DMS53 treated with DMSO at 0.1 percent for 48 hours (cell line): ENCODE measurements around the gene KBTBD6.
A peak's percentile ranks its signal among the peaks of the same experiment; 100 is the strongest.
"Not testable (repeated sequence)": the region's sequence is repeated elsewhere in the genome, so short reads cannot be mapped to it uniquely, and the experiment has no call there.

Source experiments
- DNase-seq: peaks from one replicate; lab custom pipeline; 2025; ENCODE audit not compliant: unreplicated experiment; lab: John Stamatoyannopoulos, UW

The KBTBD6 gene

GRCh38 chr13:41132512-41133152 lies at the start of gene KBTBD6:
TSS of gene KBTBD6 (minus strand) at chr13:41132802. CDS start at chr13:41132511, 291 bp downstream.
- DNase-seq: peak; percentile 91

GRCh38 chr13:41182231-41182630 lies 49.6 kb upstream of the KBTBD6 start:
- DNase-seq: no peak

GRCh38 chr13:41179593-41180250 lies 47.1 kb upstream of the KBTBD6 start:
- no peak for DNase-seq

GRCh38 chr13:41178040-41178439 lies 45.4 kb upstream of the KBTBD6 start:
- DNase-seq: no peak

GRCh38 chr13:41177616-41178015 lies 45.0 kb upstream of the KBTBD6 start:
- no peak for DNase-seq

GRCh38 chr13:41175576-41175975 lies 43.0 kb upstream of the KBTBD6 start:
- DNase-seq: not testable (repeated sequence)

- DNase-seq: no peak
These were observed 29.5 kb upstream of the KBTBD6 start for GRCh38 chr13:41162151-41162550.

GRCh38 chr13:41159174-41159573 lies 26.6 kb upstream of the KBTBD6 start:
- DNase-seq: no peak

- no peak for DNase-seq
These were observed 24.6 kb upstream of the KBTBD6 start for GRCh38 chr13:41157048-41157717.

GRCh38 chr13:41156620-41157019 lies 24.0 kb upstream of the KBTBD6 start:
- DNase-seq: no peak

GRCh38 chr13:41154042-41154441 lies 21.4 kb upstream of the KBTBD6 start:
- DNase-seq: no peak

GRCh38 chr13:41152005-41152404 lies 19.4 kb upstream of the KBTBD6 start:
- DNase-seq: no peak

GRCh38 chr13:41150058-41150457 lies 17.5 kb upstream of the KBTBD6 start:
- DNase-seq: no peak

- DNase-seq: no peak
These were observed 16.0 kb upstream of the KBTBD6 start for GRCh38 chr13:41148419-41149283.

GRCh38 chr13:41145136-41145908 lies 12.7 kb upstream of the KBTBD6 start:
- DNase-seq: no peak

GRCh38 chr13:41144576-41144975 lies 12.0 kb upstream of the KBTBD6 start:
- DNase-seq: no peak

GRCh38 chr13:41139296-41139966 lies 6.8 kb upstream of the KBTBD6 start:
- DNase-seq: no peak

GRCh38 chr13:41137951-41138350 lies 5.3 kb upstream of the KBTBD6 start:
- DNase-seq: no peak

- no peak for DNase-seq
These were observed 4.6 kb upstream of the KBTBD6 start for GRCh38 chr13:41137241-41137640.
